NCI-H1930 (cell line): ENCODE data around the gene TIMM23.
"Not testable (repeated sequence)": the region's sequence is repeated elsewhere in the genome, so short reads cannot be mapped to it uniquely, and the experiment has no call there.

Experiments
- DNase-seq, 2 experiments: peaks; one replicate each; lab custom pipeline; 2025; lab: John Stamatoyannopoulos, UW

Gene TIMM23

GRCh38 chr10:46022978-46023702, 50.9 kb downstream of the TIMM23 start:
- DNase-seq = no peak

- DNase-seq = no peak
These were observed 52.7 kb downstream of the TIMM23 start for GRCh38 chr10:46024948-46025347.

GRCh38 chr10:46025406-46025805, 53.1 kb downstream of the TIMM23 start:
- no peak for DNase-seq

GRCh38 chr10:46026106-46026505, 53.8 kb downstream of the TIMM23 start:
- DNase-seq = no peak

GRCh38 chr10:46028584-46029460, 56.5 kb downstream of the TIMM23 start:
- peak; percentile 0 to 6 for DNase-seq

- no peak for DNase-seq
These were observed 57.3 kb downstream of the TIMM23 start for GRCh38 chr10:46029461-46030030.

- peak; percentile 60 to 69 for DNase-seq
These were observed 58.0 kb downstream of the TIMM23 start, which contains the start of gene NCOA4 for GRCh38 chr10:46030091-46030937. Gene NCOA4 (minus strand): TSS chr10:46030623. CDS start chr10:46016680, 13,943 bp downstream.

GRCh38 chr10:46031648-46032532, 59.6 kb downstream of the TIMM23 start:
- DNase-seq = no peak

GRCh38 chr10:46033602-46034011, 61.3 kb downstream of the TIMM23 start:
- DNase-seq = no peak

- DNase-seq = no peak
These were observed 63.9 kb downstream of the TIMM23 start for GRCh38 chr10:46035923-46036849.

GRCh38 chr10:46037107-46037825, 65.0 kb downstream of the TIMM23 start:
- DNase-seq = no peak

GRCh38 chr10:46040004-46040403, 67.7 kb downstream of the TIMM23 start:
- DNase-seq = no peak

- DNase-seq = no peak
These were observed 70.2 kb downstream of the TIMM23 start for GRCh38 chr10:46042527-46042926.

- no peak for DNase-seq
These were observed 74.0 kb downstream of the TIMM23 start, which contains the start of gene MSMB for GRCh38 chr10:46046261-46046660. Gene MSMB (minus strand): TSS chr10:46046269. CDS start chr10:46046237, 32 bp downstream.

- DNase-seq = no peak
These were observed 75.9 kb downstream of the TIMM23 start for GRCh38 chr10:46048152-46048551.

- DNase-seq = not testable (repeated sequence)
These were observed 77.2 kb downstream of the TIMM23 start for GRCh38 chr10:46049497-46049831.

- no peak for DNase-seq
These were observed 78.8 kb downstream of the TIMM23 start for GRCh38 chr10:46050941-46051623.

GRCh38 chr10:46052057-46052790, 79.9 kb downstream of the TIMM23 start:
- no peak for DNase-seq
